Fibroblast of the aortic adventitia (primary cell): Measurements from ENCODE around the gene AFF3. TPM values are rescaled to one million over a fixed set of nuclear protein-coding genes. Genes with fewer than 3 reads are reported as not detected.

Experiments used
- DNase-seq: peaks from one replicate; pipeline ENCODE4 v3.0.0-alpha.2; 2010; ENCODE audit warnings: low read depth
- H3K4me3 ChIP-seq: 2 replicates; pipeline ENCODE4 v1.5.1; 2011; ENCODE audit warnings: low read depth, mild to moderate bottlenecking, control low read depth, low read length, moderate library complexity
- CTCF ChIP-seq: IDR thresholded peaks from 2 replicates; pipeline ENCODE4 v1.5.1; 2011; ENCODE audit warnings: mild to moderate bottlenecking, low read length, control low read depth, inconsistent platforms; ENCODE audit not compliant: insufficient read depth
- total RNA-seq: library from RNA; depleted of rRNA; stranded (reverse); fragments of >200 nt; gene quantifications from 2 replicates; pipeline ENCODE4 v1.2.3, GENCODE V29; 2012; ENCODE audit warnings: low replicate concordance

Gene AFF3
- total RNA-seq, 1 donor, result 4.2 TPM

- no peak overlapping the region for H3K4me3 ChIP-seq
- no peak for DNase-seq
- TF ChIP-seq CTCF, result no peak
Measured at GRCh38 chr2:99709229-99709628, 433.2 kb downstream of the AFF3 start.

GRCh38 chr2:99708231-99708630 is 434.2 kb downstream of the AFF3 start:
- DNase-seq, result no peak
- H3K4me3 ChIP-seq, result no peak overlapping the region
- TF ChIP-seq CTCF, result no peak

- TF ChIP-seq CTCF, result no peak
- DNase-seq, result peak; percentile 26
Measured at GRCh38 chr2:99707592-99707991, 434.8 kb downstream of the AFF3 start.

GRCh38 chr2:99706735-99707134 is 435.7 kb downstream of the AFF3 start:
- TF ChIP-seq CTCF, result no peak
- H3K4me3 ChIP-seq, result no peak overlapping the region
- DNase-seq, result no peak

More at GRCh38 chr2:99707592-99707991, 434.8 kb downstream of the AFF3 start:
- H3K4me3 ChIP-seq, result no peak overlapping the region

- DNase-seq, result no peak
- H3K4me3 ChIP-seq, result no peak overlapping the region
- TF ChIP-seq CTCF, result no peak
Measured at GRCh38 chr2:99701503-99701902, 440.9 kb downstream of the AFF3 start.

GRCh38 chr2:99700482-99701398 is 441.6 kb downstream of the AFF3 start:
- H3K4me3 ChIP-seq, result no peak overlapping the region
- no peak for TF ChIP-seq CTCF
- no peak for DNase-seq

- no peak overlapping the region for H3K4me3 ChIP-seq
- TF ChIP-seq CTCF, result no peak
- DNase-seq, result peak; percentile 25
Measured at GRCh38 chr2:99698896-99699295, 443.5 kb downstream of the AFF3 start.
